NCI-H2029 treated with DMSO at 0.1 percent for 48 hours (cell line): ENCODE measurements around the gene GIPC3.
"Not testable (repeated sequence)": the region's sequence is repeated elsewhere in the genome, so short reads cannot be mapped to it uniquely, and the experiment has no call there.

Experiments used
- DNase-seq: peaks from one replicate; lab custom pipeline; 2025; lab: John Stamatoyannopoulos, UW

The GIPC3 gene

DNA sequence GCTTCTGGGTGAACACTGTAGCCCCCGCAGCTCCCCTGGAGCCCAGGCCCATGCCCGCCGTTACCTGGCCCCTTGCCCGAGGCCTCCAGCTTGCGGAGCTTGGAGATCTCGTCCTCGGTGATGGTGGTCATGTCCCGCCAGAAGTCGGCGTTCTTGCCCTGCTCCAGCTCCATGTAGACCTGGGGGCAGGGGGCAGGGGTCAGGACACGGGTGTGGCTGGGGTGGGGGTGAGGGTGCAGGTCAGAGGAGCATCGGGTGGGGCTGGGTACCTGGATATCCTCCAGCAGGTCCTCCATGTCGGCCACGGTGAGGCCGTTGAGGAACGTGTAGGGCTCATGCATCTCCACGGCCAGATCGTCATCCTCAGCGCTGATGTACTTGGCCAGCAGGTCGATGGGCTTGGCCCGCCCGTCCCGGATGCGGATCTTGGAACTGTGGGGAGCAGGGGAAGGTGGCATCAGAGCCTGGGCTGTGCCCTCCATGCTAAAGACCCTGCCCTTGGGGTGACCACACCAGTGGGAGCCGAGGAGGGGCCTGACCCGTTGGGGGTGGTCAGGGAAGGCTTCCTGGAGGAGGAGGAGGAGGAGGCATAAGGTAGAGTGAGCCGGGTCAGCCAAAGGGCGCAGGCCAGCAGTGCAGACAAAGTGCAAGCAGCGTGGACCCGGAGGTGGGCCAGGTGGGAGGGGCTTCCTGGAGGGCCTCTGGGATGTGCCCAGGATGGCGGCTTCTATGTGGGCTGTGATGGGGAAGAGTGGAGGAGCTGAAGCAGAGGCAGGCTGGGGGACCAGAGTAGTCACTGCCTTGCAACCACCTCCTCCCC is 33.7 kb downstream of the GIPC3 start:
- DNase-seq = no peak

GRCh38 chr19:3619631-3620012 is 34.3 kb downstream of the GIPC3 start:
- no peak for DNase-seq

DNA sequence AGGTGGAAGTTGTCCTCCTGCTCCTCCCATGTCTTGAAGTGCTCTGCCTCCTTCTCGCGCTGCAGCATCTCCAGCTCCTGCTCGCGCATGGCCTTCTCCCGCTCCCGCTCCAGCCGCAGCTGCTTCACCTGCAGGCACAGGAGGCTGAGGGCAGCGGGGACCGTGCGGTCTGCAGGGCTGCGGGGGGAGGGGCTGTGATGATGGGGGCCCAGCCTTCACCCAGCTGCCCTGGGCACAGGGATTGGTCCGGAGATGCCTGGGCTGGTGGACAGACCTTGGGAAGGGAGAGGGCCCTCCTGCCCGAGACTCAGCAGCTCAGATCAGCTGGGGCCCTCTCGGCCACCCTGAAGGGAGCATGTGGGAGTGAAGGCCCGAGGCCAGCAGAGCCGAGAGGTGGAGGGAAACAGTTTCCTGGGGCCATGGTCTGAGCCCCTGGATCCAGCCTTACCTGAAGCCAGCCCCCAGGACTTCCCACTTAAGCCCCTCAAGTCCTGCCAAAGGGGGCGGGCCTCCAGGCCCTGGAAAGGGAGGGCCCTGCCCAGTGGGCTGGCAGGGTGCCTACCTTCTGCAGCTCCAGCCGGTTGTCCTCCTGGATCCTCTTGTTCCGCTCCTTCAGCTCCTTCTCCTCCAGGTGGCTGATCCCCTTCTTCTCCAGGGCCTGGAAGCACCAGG is 35.0 kb downstream of the GIPC3 start:
- no peak for DNase-seq

DNA sequence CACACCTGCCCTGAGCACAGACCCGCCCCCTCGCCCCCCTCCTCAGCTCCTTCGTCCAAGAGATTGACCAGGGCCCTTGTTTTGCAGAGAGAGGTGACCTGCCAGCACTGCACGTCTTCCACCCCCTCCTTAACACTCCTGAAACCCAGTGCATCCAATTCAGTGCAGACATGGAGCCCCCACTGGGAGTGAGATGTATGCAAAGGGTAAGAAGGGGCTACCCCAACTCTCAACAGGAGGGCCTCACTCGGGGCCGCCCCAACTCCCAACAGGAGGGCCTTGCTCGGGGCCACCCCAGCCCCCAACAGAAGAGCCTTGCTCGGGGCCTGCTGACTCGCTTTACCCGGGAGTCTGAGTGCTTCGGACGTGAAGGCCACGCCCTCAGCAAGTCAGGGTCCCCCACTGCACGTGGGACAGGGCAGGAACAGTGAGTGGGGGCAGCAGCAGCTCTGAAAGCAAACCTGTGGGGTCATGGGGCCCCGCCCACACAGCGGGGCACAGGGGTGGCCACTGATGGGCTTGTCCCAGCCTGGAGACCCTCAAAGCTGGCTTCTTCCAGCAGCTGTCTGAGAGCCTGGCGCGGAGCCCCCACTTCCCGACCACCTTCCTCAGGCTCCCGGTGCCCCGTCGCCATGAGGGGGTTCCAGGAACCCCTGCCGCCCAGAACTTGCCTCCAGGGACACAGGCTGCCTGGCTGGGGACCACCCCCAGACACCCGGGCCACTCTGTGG is 35.7 kb downstream of the GIPC3 start:
- no peak for DNase-seq

DNA sequence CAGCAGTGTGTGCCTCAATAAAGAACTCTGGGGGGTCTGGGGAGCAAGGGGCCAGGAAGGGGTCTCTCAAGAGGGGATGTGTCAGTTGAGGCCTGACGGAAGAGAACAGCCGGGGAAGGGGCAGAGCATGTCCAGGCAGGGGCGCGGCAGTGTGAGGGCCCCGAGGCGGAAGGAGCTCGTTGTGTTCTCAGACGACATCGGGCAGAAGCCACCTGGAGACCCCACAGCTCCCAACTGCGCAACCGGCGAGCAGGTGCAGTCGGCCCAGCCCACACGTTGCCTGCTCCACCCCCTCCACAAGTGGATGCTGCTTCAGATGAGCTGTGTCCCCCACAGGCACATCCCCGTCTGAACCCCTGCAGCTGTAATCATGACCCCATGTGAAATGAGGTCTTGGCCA is 36.4 kb downstream of the GIPC3 start:
- no peak for DNase-seq

GRCh38 chr19:3622224-3622623 is 36.9 kb downstream of the GIPC3 start:
- DNase-seq = no peak

DNA sequence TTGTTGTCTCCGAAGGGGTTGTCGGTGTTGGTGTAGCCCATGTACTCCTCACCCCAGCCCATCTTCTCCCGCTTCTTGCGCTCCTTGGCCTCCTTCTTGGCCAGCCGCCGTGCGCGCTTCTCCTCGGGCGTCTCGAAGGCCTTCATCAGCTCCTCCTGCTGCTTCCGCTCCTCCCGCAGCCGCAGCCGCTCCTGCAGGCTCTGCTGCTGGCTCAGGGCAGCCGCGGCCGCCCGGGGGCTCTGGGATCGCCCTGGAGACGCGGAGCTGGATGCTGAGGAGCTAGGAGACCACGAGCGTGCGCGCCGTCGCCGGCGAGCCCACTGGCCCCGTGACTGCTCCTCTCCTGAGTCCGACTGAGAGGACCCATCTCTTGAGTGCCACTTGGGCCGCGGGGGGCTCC is 38.4 kb downstream of the GIPC3 start:
- no peak for DNase-seq

- no peak for DNase-seq
Measured at GRCh38 chr19:3625996-3626472, 40.8 kb downstream of the GIPC3 start.

DNA sequence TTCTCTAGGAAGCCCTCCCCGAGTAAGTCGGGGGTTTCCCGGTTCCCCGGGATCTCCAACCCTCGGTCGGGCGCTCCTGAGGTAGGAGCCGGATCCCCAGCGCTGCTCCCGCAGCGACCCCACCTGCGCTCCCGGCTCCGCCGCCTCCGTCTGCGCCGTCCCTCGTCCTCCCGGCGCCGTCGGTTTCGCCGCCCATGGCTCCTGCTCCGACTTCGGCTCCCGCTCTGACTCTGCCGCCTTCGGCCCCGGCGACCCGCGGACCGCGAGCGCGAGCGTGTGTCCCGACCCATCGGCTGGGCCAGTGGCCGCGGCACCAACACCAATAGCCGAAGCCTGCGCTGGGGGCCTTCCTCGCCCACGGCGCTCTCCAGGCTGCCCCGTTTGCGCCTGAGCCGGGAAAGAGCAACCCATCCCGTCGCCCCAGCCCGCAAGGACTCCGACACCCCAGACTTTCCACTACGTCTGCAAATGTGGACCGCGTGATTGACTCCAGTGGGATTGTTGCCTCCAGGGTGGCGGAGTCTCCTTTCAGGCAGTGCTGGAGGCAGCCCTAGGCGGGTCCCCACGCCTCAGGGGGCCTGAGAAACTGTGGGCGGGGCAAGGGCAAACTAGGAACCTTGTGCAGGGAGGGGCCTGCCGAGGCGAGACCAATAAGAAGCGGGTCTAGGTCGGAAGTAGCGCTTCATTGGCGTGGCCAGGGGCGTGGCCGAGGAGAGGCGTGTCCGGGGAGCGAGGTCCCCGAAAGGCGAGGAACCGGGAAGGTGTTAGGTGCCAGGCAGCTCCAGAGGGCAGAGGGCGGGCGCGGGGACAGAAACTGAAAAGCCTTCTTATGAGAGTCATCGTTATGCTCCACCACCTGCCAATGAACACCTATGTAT is 41.4 kb downstream of the GIPC3 start, which contains the start of gene CACTIN:
Gene CACTIN (minus strand): TSS at position 318 of the 878 bp plus-strand sequence. CDS start 28 bp downstream, at position 290.
- DNase-seq = peak; percentile 95

GRCh38 chr19:3627351-3627723 is 42.1 kb downstream of the GIPC3 start:
- DNase-seq = no peak

DNA sequence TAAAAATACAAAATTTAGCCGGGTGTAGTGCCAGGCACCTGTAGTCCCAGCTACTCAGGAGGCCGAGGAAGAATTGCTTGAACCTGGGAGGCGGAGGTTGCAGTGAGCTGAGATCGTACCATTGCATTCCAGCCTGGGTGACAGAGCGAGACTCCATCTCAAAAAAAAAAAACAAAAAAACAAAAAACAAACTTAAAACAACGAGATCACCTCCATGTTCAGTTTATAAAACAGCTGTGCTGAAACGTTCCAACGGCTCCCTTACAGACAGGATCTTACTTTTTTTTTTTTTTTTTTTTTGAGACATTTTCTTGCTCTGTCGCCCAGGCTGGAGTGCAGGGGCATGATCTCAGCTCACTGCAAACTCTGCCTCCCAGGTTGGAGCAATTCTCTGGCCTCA is 43.5 kb downstream of the GIPC3 start:
- not testable (repeated sequence) for DNase-seq

GRCh38 chr19:3631053-3631861 is 46.0 kb downstream of the GIPC3 start:
- DNase-seq = no peak

DNA sequence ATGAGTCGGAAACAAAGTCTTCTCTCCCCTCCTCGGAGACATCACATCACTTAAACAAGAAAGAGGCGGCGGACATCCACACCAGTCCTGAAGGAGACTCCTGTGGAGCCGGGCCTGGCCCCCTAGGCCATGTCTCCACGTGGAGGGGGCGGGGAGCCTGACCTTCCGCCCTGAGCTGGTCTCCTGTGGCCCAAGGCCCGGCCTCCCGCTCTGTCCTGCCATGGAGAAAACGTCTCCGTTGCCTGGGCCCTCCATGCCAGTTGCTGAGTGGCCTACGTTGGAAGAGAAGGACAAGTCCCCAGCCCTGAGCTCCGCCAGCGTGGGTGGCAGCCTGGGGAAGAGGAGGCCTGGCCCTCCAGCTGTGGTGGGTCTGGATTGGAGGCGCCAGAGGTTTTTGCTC is 46.8 kb downstream of the GIPC3 start:
- no peak for DNase-seq

DNA sequence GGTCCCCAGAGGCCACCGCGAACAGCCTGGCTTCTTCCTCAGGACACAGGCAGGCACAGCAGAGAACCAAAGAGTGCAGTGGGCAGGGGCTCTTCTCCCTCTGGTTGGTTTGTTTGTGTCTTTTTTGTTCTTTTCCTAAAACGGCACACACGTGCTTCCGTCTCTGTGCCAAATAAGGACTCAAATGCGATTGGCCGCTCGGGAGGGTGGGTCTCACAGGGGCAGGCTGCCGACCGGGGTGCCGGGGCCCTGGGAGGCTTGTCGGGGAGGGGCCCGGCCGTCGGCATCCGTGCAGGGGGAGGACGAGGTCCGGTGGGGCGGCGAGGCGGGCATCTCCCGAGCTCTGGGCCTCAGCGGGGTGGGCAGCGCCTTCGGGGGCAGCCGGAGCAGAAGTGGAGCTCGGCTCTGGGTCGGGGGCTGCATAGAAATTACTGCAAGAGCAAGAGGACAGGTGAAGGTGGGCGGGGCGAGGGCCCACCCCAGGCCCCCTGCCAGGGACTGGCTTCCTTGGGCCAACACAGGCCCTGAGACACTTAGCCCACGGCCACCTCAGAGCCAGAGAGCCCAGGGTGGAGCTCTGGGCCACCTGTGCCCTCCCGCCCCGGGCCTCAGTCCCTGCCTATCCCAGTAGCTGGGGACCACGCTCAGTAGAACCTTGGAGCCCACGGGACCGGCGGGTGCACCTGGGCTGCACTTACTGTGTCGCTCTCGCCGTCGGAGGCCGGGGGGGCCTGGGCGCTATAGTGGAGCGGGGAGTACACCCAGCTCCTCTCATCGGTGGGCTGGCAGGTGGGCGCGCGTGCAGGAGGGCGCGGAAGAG is 47.7 kb downstream of the GIPC3 start:
- DNase-seq = no peak

DNA sequence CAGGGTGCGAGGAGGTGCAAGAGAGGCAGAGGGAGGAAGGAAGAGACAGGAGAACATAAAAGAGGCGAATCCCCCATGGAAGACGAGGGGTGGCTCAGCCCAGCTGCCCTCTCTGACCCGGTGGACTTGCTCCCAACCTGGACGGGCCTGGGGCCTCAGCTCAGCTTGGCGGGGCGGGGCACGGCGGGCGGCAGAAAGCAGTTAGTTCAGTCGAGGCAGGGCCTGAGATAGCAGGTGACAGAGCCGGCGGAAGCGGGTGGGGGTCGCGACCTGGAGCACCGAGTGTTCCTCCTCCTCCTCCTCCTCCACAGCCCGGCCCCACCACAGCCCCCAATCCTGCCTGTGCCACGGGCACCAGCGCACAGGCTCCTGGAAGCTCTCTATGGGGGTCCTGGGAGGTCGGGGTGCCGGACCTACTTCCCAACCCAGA is 48.3 kb downstream of the GIPC3 start:
- DNase-seq = no peak

- no peak for DNase-seq
Measured at GRCh38 chr19:3634496-3635045, 49.3 kb downstream of the GIPC3 start.

GRCh38 chr19:3636506-3636905 is 51.2 kb downstream of the GIPC3 start:
- DNase-seq = no peak

DNA sequence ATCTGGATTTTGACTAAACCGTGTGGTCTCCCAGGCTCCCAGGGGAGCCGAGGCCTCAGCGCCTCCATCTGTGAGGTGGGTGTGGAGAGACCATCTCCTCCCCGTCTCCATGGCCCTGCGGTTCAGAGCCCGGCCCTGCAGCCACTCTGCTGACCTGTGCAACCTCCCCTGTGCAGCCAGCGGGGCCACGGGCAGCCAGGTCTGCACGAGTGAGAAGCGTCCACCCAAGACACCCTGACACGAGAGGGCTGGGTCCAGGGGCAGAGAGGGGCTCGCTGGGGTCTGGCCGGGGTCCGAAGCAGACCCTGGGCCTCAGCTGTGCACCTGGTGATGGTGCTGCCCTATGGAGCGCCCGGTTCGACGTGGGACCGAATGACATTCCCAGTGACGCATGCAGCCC is 51.7 kb downstream of the GIPC3 start:
- no peak for DNase-seq

GRCh38 chr19:3637621-3638020 is 52.3 kb downstream of the GIPC3 start:
- DNase-seq = no peak
